Measurements from ENCODE around the gene IL17RE. TPM values are rescaled to one million over a fixed set of nuclear protein-coding genes. Genes with fewer than 3 reads are reported as not detected.
"Not testable (repeated sequence)": the region's sequence is repeated elsewhere in the genome, so short reads cannot be mapped to it uniquely, and the experiment has no call there.

Gene IL17RE
- total RNA-seq, 1 experiment from 2014 or later: not detected

GRCh38 chr3:9898467-9899241, 4.0 kb upstream of the IL17RE start:
- no peak for DNase-seq (ENCODE audit: low read depth)
- in situ Hi-C loops (cut with HindIII; ENCODE audit: low pct_unique_long_range_greater_than_20kb, low sequenced_read_pairs): no loop called here

- in situ Hi-C loops (cut with HindIII; ENCODE audit: low pct_unique_long_range_greater_than_20kb, low sequenced_read_pairs): no loop called here
- DNase-seq (ENCODE audit: low read depth): peak; percentile 21
Observed at GRCh38 chr3:9899289-9899791, 3.3 kb upstream of the IL17RE start.

DNA sequence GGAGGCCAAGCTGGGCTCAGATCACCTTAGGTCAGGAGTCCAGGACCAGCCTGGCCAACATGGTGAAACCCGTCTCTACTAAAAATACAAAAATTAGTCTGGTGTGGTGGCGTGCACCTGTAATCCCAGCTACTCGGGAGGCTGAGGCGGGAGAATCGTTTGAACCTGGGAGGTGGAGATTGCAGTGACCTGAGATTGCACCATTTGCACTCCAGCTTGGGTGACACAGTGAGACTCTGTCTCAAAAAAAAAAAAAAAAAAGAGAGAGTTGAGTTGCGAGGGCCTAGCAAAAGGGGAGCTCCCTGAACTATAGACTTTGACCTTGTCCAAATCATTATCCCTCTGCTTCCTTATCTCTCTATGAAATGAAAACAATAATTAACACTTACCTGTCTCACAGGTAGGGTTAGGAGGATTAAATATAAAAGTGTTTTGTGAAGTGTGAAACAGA, 1.7 kb upstream of the IL17RE start:
- in situ Hi-C loops (cut with HindIII; ENCODE audit: low pct_unique_long_range_greater_than_20kb, low sequenced_read_pairs); DNase-seq (ENCODE audit: low read depth): not testable (repeated sequence)

- no peak for DNase-seq (ENCODE audit: low read depth)
Observed at GRCh38 chr3:9901967-9902366, 681 bp upstream of the IL17RE start.

GRCh38 chr3:9903238-9903624, 583 bp downstream of the IL17RE start:
- DNase-seq (ENCODE audit: low read depth): no peak
- in situ Hi-C loops (cut with HindIII; ENCODE audit: low pct_unique_long_range_greater_than_20kb, low sequenced_read_pairs): no loop called here

More at GRCh38 chr3:9901967-9902366, 681 bp upstream of the IL17RE start:
- in situ Hi-C loops (cut with HindIII; ENCODE audit: low pct_unique_long_range_greater_than_20kb, low sequenced_read_pairs): no loop called here

GRCh38 chr3:9903904-9904303, 1.3 kb downstream of the IL17RE start:
- DNase-seq (ENCODE audit: low read depth): no peak
- in situ Hi-C loops (cut with HindIII; ENCODE audit: low pct_unique_long_range_greater_than_20kb, low sequenced_read_pairs): no loop called here

DNA sequence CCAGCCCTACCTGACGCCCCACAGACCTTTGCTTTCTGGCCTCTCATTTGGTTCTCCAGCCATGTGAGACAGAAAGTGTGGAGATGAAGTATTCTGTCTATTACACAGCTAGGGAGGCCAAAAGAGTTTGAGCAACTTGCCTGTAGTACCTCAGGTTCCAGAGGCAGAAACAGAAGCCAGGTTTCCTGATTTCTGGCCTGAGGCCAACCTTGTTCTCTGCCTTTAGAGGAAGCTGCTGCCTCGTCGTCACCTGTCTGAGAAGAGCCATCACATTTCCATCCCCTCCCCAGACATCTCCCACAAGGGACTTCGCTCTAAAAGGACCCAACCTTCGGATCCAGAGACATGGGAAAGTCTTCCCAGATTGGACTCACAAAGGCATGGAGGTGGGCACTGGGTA, 3.8 kb downstream of the IL17RE start:
- DNase-seq (ENCODE audit: low read depth): no peak
- in situ Hi-C loops (cut with HindIII; ENCODE audit: low pct_unique_long_range_greater_than_20kb, low sequenced_read_pairs): no loop called here

DNA sequence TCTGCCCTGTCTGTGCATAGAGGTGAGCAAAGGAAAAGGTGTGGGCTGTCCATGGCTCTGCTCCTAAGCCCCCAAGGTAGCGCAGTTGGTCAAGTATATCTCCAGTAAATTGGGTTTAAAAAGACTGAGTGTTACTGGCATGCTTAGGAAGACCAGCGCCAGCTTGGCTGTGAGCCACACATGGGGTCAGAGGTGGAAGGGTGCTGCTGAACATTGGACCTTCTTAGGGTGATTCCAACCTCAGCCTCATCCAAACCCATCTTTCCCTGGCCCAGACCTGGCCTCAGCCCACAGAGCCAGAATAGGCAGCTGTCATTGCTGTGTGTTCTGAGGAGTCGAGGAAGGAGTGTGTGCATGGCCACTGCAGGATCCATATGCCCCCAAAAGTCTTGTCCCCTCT, 5.6 kb downstream of the IL17RE start:
- no peak for DNase-seq (ENCODE audit: low read depth)
- in situ Hi-C loops (cut with HindIII; ENCODE audit: low pct_unique_long_range_greater_than_20kb, low sequenced_read_pairs): no loop called here

DNA sequence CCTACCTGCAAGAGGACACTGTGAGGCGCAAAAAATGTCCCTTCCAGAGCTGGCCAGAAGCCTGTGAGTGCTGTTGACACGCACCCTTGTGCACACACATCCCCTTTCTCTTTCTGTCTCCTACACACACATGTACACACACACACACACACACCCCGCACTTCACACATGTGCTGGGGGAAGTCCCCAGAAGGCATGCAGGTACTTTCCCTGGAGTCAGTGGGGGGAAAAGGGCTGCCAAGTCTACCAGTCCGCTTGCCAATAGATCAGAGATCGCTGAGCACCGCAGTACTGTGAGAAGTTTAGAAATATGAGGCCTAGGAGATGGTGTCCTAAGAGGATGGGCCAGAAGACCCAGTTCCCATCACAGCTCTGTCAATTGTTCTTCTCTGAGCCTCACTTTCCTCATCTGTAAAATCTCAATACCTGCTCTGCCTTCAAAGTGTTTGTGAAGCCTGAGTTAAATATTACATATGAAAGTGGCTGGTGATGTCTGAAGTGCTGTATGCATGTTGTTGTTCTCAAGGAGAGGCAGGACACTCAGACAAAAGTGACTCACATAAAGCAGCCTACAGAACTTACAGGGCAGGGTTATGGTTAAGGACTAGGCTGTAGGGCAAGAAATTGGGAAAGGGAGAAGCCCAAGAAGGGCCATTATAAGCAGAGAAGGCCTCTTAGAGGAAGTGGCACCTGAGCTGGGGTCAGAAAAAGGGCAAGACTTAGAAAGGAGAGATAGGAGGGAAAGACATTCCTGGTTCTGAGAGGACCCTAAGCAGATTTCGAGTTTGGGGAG, 6.8 kb downstream of the IL17RE start:
- DNase-seq (ENCODE audit: low read depth): no peak
- in situ Hi-C loops (cut with HindIII; ENCODE audit: low pct_unique_long_range_greater_than_20kb, low sequenced_read_pairs): no loop called here

- no peak for DNase-seq (ENCODE audit: low read depth)
- in situ Hi-C loops (cut with HindIII; ENCODE audit: low pct_unique_long_range_greater_than_20kb, low sequenced_read_pairs): no loop called here
Observed at GRCh38 chr3:9911863-9912262, 9.2 kb downstream of the IL17RE start.

DNA sequence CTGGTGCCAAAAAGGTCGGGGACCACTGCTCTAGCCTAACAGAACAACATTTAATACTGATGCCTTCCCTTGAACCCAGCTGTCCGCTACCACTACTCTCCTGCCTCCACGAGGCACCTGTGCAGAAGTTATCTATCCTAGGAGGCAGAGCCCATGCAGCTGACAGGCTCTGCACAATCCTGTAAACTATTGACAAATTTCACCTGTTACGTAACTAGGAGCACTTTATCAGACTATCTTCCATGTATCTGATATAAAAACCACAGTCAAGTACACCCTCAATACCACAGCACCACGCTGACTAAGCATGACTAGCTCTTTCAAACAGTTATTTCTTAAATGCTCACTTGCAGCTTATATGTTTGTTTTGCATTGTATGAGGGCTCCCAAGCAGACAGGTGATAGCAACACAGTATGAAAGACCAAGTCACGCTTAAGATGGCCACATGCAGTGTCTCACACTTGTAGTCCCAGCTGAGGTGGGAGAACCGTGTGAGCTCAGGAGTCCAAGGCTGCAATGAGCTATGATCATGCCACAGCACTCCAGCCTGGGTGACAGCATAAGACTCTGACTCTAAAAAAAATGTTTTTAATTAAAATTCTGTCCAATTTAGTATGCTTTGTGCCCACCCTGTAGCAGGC, 9.8 kb downstream of the IL17RE start:
- peak; percentile 48 for DNase-seq (ENCODE audit: low read depth)
- in situ Hi-C loops (cut with HindIII; ENCODE audit: low pct_unique_long_range_greater_than_20kb, low sequenced_read_pairs): no loop called here

DNA sequence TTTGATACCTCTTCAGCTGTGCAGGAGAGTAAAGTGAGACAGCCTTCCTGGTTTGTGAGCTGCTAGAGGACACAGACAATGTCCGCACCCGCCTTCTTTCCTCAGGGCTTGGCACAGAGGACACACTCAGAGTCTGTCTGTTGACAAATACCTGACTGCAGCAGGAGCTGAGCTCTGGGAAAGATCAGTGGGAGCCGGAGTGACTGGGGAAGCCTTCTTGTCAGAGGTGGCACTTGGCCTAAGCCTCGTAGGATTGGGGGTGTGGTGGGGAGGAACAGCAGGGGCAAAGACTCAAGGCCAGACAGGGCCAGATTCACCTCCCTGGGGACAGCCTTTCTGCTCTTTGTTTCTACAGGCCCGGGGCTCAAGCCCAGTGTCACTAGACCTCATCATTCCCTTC, 11.0 kb downstream of the IL17RE start:
- DNase-seq (ENCODE audit: low read depth): no peak
- in situ Hi-C loops (cut with HindIII; ENCODE audit: low pct_unique_long_range_greater_than_20kb, low sequenced_read_pairs): no loop called here

- DNase-seq (ENCODE audit: low read depth): no peak
Observed at GRCh38 chr3:9914011-9914410, 11.4 kb downstream of the IL17RE start.

GRCh38 chr3:9914559-9915253, 12.1 kb downstream of the IL17RE start:
- in situ Hi-C loops (cut with HindIII; ENCODE audit: low pct_unique_long_range_greater_than_20kb, low sequenced_read_pairs): no loop called here
- DNase-seq (ENCODE audit: low read depth): no peak

More at GRCh38 chr3:9914011-9914410, 11.4 kb downstream of the IL17RE start:
- in situ Hi-C loops (cut with HindIII; ENCODE audit: low pct_unique_long_range_greater_than_20kb, low sequenced_read_pairs): no loop called here

DNA sequence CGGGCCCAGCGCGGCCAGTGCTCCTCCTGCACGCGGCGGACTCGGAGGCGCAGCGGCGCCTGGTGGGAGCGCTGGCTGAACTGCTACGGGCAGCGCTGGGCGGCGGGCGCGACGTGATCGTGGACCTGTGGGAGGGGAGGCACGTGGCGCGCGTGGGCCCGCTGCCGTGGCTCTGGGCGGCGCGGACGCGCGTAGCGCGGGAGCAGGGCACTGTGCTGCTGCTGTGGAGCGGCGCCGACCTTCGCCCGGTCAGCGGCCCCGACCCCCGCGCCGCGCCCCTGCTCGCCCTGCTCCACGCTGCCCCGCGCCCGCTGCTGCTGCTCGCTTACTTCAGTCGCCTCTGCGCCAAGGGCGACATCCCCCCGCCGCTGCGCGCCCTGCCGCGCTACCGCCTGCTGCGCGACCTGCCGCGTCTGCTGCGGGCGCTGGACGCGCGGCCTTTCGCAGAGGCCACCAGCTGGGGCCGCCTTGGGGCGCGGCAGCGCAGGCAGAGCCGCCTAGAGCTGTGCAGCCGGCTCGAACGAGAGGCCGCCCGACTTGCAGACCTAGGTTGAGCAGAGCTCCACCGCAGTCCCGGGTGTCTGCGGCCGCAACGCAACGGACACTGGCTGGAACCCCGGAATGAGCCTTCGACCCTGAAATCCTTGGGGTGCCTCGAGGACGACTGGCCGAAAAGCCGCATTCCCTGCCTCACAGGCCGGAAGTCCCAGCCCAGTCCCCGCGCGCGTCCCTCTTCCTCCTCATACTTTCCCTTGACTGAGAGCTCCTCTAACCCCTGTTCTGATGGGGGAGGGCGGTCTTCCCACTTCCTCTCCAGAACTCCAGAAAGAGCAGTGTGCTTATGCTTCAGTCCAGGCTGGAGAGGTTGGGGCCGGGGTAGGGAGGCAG, 12.8 kb downstream of the IL17RE start:
- no peak for DNase-seq (ENCODE audit: low read depth)

DNA sequence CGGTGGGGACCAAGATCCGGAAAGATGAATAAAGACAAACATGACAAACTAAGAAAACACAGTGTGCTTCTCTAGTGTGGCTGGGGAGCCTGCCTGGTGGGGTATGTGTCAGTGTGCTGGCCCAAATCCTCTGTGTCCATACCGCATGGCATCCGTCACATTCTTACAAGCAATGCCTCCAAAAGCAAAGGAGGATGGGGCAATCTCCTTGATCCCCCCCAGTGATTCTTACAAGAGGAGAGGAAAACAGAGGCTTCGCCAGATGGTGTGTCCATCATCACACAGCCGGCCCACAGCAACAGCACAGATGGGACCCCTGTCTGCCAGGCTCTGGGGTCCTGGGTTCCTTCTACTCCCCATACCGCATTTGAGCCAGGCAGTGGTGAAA, 13.7 kb downstream of the IL17RE start:
- DNase-seq (ENCODE audit: low read depth): no peak
- in situ Hi-C loops (cut with HindIII; ENCODE audit: low pct_unique_long_range_greater_than_20kb, low sequenced_read_pairs): no loop called here

More for the DNA sequence above, 12.8 kb downstream of the IL17RE start:
- in situ Hi-C loops (cut with HindIII; ENCODE audit: low pct_unique_long_range_greater_than_20kb, low sequenced_read_pairs): no loop called here

Data from Caki2 (cell line).